Right cardiac atrium (tissue), 5 donors: Measurements from ENCODE around the gene AIG1. TPM values are rescaled to one million over a fixed set of nuclear protein-coding genes. Genes with fewer than 3 reads are reported as not detected.

Source experiments
- ATAC-seq, 2 donors: fragments of 200-7000 bp; cut with Tn5 transposase; one replicate each; pipeline versions ENCODE4 v1.8.0 to v1.9.1; 2020; ENCODE audit warnings: moderate library complexity in 2 of 2, mild to moderate bottlenecking in 1 of 2
- DNase-seq, 3 donors: peaks; one replicate each; pipeline ENCODE4 v3.0.0-alpha.2; 2020
- H3K27ac ChIP-seq: one replicate; pipeline ENCODE4 v1.5.1; 2013; ENCODE audit warnings: mild to moderate bottlenecking, low read length, control low read depth, moderate library complexity
- H3K27me3 ChIP-seq: one replicate; pipeline ENCODE4 v1.6.1; 2013; ENCODE audit not compliant: control insufficient read depth, insufficient read depth
- H3K4me1 ChIP-seq: one replicate; pipeline ENCODE4 v1.6.1; 2013; ENCODE audit warnings: low read length; ENCODE audit not compliant: control insufficient read depth, insufficient read depth
- H3K4me3 ChIP-seq: one replicate; pipeline ENCODE4 v1.5.1; 2013; ENCODE audit warnings: low read length, control low read depth
- H3K9me3 ChIP-seq: one replicate; pipeline ENCODE4 v1.6.1; 2013; ENCODE audit warnings: low read length; ENCODE audit not compliant: control insufficient read depth
- WGBS: extraction: QIAGEN DNeasy Blood & Tissue Kit; methylation state at CpG from one replicate; pipeline ENCODE4 v1.1.7; 2013; 5-methylcytosine and 5-hydroxymethylcytosine counted together
- intact Hi-C, 4 donors: fragments of 100-400 bp; cut with DNase I; formaldehyde crosslinking; loops; one replicate each; pipeline versions ENCODE4 v1.11.0 to v1.14.0; 2022 to 2023
- polyA plus RNA-seq: library from polyadenylated mRNA; stranded (reverse); fragments of 200-250 nt; gene quantifications from one replicate; pipeline ENCODE4 v1.2.3, GENCODE V29; 2013
- total RNA-seq, 4 donors: library from RNA; stranded (reverse); fragmentation: NEBNext Ultra II Directional; extraction: Animal tissue kit (Norgen Biotek cat#: 25700); gene quantifications; one replicate each; pipeline ENCODE4 v1.2.1, GENCODE V29; 2021
- donor health status: healthy with polysubstance abuse.
- donor health status: DM: no; HTN: yes; CAD: no.
- donor health status: DM: no; HTN: no; CAD: no.
- donor health status: DM: no; HTN: yes; CAD: no; lungs with severe emphysema.
- donor health status: DM: yes; HTN: yes; CAD: no.

The AIG1 gene
- total and polyA plus RNA-seq, 5 donors, result 44.4 to 69.8 (median 51.9) TPM

DNA sequence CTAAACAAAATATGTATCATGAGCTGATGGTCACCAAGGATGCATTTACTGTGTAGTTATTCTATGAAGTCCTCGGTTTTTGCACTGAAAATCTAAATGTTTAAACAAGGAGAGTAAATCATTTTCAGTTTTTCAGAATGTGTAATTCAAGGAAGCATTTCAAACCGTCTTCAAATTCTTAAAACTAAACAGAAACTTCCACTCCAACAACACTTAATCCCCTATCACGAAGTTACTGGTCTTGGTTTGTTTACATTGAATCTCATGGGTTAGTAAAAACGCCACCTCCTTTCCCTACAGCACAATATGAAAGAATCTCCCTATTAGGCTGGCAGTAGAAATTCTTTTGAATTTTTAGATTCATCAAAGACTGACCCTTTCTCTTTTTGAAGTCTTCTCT, 192.9 kb downstream of the AIG1 start:
- DNase-seq (no peak), ATAC-seq (no peak)
- Histone ChIP-seq H3K4me3 (no peak overlapping the region), H3K9me3 (no peaks in the 10 kb centered on the region), H3K27ac (no peak overlapping the region), H3K4me1 (no peaks in the 10 kb centered on the region), H3K27me3 (no peaks in the 10 kb centered on the region)
- 69% methylated on average over 4 of the region's 4 CpGs for WGBS
- intact Hi-C loops, result no loop called here

DNA sequence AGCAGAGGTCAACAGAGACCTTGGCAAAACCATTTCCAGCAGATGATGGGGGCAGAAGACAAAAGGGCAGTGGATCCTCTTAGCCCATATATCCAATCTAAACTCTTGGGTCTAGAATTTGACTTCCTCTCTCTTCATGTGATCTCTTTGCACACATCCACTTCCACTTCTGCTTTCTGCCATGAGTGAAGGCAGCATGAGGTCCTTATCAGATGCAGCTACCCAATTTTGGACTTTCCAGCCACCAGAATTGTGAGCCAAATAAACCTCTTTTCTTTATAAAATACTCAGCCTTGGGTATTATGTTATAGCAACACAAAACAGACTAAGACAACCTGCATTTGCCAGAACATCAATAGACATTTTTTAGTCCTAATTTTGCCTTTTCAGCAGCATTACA, 198.3 kb downstream of the AIG1 start:
- Histone ChIP-seq H3K27ac (no peak overlapping the region), H3K27me3 (no peaks in the 10 kb centered on the region), H3K4me1 (no peaks in the 10 kb centered on the region), H3K4me3 (no peak overlapping the region), H3K9me3 (no peaks in the 10 kb centered on the region)
- DNase-seq (no peak), ATAC-seq (no peak)
- intact Hi-C loops, result no loop called here

DNA sequence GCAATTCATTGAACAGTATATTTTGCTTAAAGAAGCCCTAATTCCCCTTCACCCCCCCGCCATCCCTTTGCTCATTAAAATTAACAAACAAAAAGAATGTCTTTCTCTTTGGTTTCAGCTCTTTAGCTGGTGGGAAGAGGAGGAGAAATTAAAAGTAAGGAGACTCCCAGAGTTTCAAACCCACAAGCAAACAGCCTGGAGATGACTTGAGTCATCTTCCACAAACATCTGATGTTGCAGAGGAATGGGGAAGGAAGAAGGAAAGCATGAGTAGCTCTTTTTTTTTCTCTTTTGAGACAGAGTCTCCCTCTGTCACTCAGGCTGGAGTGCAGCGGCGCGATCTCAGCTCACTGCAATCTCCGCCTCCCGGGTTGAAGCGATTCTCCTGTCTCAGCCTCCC, 200.2 kb downstream of the AIG1 start:
- no peak overlapping the region for H3K27ac ChIP-seq
- H3K9me3 ChIP-seq, result no peaks in the 10 kb centered on the region
- intact Hi-C loops, result no loop called here
- ATAC-seq (no peak), DNase-seq (no peak)
- H3K4me1 ChIP-seq, result no peaks in the 10 kb centered on the region
- no peak overlapping the region for H3K4me3 ChIP-seq
- 94% methylated on average over 7 of the region's 7 CpGs for WGBS
- H3K27me3 ChIP-seq, result no peaks in the 10 kb centered on the region

DNA sequence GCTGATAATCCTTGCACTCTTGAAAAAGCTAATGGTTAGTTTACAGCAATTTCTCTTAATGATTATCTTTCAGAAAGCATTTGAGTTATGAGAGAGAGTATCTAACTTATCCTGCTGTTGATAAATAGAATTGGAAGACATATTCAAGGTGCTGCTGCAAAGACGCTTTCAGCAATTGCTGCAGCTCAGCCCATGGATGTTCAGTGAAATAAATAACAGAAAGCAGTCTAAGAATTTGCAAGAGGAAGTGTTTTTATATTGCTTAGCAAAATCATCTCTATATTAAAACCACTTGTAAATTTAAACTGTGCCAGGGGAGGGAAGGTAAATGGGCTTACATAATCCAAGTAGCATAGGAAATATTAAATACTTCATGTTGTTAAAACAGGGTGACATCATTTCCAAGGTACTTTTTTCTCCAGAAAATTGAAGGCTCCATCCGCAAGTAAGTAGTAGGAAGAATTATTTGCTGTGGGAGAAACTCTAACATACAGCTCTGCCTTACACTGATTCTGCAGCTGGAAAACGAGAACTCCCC, 201.3 kb downstream of the AIG1 start:
- WGBS, result 87% methylated on average over 3 of the region's 3 CpGs
- Histone ChIP-seq H3K9me3 (no peaks in the 10 kb centered on the region), H3K4me1 (no peaks in the 10 kb centered on the region), H3K4me3 (no peak overlapping the region), H3K27me3 (no peaks in the 10 kb centered on the region), H3K27ac (no peak overlapping the region)
- no peak for DNase-seq
- no peak for ATAC-seq
- intact Hi-C loops, result no loop called here

DNA sequence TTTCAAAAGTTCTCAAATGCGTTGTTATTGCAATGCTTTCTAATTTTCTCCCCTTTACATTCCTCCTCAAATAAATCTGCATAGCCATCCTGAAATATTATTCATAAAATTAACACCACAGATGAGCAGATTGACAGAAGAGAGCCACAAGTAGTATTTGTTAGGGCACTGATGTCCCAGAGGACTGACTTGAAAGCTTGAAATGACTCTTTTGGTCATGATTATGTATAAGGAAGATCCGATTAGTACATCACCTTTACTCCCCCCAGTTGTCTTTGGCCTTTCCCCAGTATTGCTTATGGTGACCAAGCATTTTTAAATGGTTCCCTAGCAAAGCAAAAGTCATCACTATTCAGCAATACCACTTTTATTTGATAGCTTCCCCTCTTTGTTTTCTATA, 202.2 kb downstream of the AIG1 start:
- Histone ChIP-seq H3K4me3 (no peak overlapping the region), H3K27me3 (no peaks in the 10 kb centered on the region), H3K4me1 (no peaks in the 10 kb centered on the region), H3K27ac (no peak overlapping the region), H3K9me3 (no peaks in the 10 kb centered on the region)
- 93% methylated on average over 2 of the region's 2 CpGs for WGBS
- DNase-seq (no peak), ATAC-seq (no peak)
- intact Hi-C loops, result no loop called here

DNA sequence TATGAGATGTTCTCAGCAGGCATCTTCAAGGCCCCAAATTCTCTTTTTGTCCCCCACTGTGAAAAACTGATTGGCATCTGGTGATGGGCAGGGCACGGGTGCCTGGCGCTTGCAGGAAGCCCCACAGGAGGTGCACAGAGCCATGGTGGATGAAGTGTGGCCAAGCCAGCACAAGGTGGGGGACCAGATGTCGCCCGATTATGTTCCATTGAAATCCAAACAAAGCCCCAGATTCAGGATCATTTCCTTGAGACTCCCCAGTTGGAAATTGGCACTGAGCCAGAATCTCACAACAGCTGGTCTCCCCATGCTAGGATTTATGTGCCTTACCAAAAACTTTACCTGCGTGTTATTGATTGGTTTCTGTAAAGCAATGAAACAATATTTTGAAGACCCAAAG, 203.7 kb downstream of the AIG1 start:
- H3K27ac ChIP-seq, result no peak overlapping the region
- WGBS, result 90% methylated on average over 5 of the region's 5 CpGs
- intact Hi-C loops, result no loop called here

DNA sequence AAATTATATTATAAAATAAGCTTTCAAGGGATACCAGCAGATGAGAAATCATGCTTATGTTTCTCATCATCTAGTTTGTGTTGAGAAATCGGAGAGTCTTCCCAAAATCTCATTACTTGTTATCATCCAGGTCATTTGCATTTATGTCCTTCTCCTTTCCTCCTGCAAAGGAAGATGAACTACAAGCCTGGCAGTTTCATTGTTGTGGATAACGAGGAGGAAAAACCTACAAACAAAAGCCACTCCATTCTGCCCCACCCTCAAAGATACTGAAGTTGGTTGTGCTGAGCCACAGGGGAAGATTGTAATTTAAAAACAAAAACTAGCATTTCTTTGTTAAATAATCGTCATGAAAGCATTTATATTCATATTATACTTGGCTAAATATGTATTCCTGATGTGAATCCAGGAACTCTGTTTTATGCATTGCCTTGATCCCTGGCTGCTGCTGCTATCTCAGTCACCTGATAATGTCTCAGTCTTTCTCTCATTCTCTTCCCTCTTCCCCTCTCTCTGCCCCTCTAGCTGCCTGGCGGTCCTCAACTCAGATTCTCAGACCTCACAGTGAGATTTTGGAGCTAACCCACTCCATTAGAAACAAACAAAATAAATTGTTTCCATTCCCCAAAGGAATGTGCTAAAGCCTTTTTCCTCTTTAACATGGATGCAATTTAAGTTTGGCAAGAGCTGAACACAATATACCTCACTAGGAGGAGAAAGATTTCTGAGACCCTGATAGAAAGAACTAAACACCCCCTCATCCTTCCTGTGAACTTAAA, 204.5 kb downstream of the AIG1 start:
- intact Hi-C loops, result no loop called here
- Histone ChIP-seq H3K9me3 (no peaks in the 10 kb centered on the region), H3K4me3 (no peak overlapping the region), H3K4me1 (no peaks in the 10 kb centered on the region), H3K27me3 (no peaks in the 10 kb centered on the region), H3K27ac (no peak overlapping the region)
- DNase-seq (no peak), ATAC-seq (no peak)
- WGBS, result 59% methylated on average over 4 of the region's 4 CpGs

More for the DNA sequence above, 203.7 kb downstream of the AIG1 start:
- Histone ChIP-seq H3K9me3 (no peaks in the 10 kb centered on the region), H3K27me3 (no peaks in the 10 kb centered on the region), H3K4me1 (no peaks in the 10 kb centered on the region), H3K4me3 (no peak overlapping the region)
- ATAC-seq (no peak), DNase-seq (no peak)

DNA sequence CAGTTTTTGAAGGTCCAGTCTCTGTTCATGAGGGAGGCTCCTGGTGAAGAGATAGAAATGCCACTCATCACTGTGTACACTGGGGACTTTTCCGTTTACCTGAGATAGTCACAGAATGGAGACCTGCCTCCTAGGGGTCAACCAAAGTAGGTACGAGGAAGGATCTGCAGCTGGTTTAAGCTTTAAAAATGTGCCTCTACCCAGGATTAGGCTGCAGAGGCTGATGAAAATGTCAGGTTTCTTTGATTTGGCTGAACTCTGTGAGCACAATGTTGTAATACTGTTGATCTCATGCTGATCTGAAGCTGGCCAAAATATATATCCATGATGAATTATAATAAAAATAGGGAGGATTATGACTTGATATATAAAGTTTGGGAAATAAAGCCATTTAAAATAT, 207.1 kb downstream of the AIG1 start:
- no peaks in the 10 kb centered on the region for H3K27me3 ChIP-seq
- DNase-seq, result no peak
- 80% methylated on average over 2 of the region's 2 CpGs for WGBS
- peak in 1 of 2 donors; percentile 32 for ATAC-seq
- H3K4me1 ChIP-seq, result peaks cover 3% of the 10 kb centered on the region
- intact Hi-C loops, result no loop called here
- H3K27ac ChIP-seq, result no peak overlapping the region
- H3K4me3 ChIP-seq, result no peak overlapping the region
- H3K9me3 ChIP-seq, result no peaks in the 10 kb centered on the region

DNA sequence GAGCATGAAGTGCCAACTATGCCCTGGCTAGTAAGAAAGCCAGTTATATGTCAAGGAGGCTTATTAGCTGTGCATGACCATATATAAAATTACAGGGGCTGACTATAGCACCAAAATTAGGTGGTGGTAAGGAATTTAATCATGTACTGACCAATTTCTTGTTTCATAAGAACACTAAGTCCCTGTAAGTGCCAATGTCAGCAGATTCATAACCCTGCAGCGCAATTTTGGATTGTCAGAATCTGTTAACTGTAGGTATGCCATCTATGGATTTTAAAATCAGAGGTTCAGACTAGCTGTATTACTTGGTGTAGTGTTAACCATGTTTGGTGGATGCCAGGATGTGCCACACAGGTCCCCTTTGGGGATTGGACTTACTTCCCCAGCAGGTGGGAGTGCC, 207.8 kb downstream of the AIG1 start:
- intact Hi-C loops, result no loop called here
- no peaks in the 10 kb centered on the region for H3K9me3 ChIP-seq
- WGBS, result 83% methylated on average over 1 of the region's 1 CpG

DNA sequence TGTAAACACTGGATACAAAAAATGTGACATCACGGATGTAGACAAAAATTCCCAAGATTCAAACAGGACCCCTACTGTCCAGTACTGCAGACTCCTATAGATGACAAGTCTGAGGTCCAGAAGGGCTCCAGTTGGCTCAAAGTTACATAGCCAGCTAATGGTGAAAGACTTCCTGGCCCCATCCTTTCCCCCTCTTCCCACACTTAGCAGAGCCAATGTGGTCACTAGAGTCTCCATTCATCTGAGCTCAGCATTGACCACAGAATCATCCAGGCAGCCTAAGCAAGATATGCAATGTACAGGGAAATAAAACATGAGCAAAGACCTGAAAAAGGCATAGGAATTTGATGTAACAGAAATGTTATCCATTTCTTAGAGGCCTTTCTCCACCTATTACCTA, 209.3 kb downstream of the AIG1 start:
- Histone ChIP-seq H3K27ac (no peak overlapping the region), H3K4me3 (no peak overlapping the region), H3K27me3 (no peaks in the 10 kb centered on the region), H3K9me3 (no peaks in the 10 kb centered on the region), H3K4me1 (peaks cover 3% of the 10 kb centered on the region)
- intact Hi-C loops, result loop anchor here in 1 of 4 donors (10.0 kb wide), 1 partner anchor 575 kb away; no protein-coding TSS in a partner anchor
- DNase-seq (no peak), ATAC-seq (no peak)
- WGBS, result 94% methylated on average over 1 of the region's 1 CpG

More for the DNA sequence above, 207.8 kb downstream of the AIG1 start:
- ATAC-seq (no peak), DNase-seq (no peak)
- no peaks in the 10 kb centered on the region for H3K27me3 ChIP-seq
- no peak overlapping the region for H3K4me3 ChIP-seq
- H3K27ac ChIP-seq, result no peak overlapping the region
- H3K4me1 ChIP-seq, result peaks cover 3% of the 10 kb centered on the region

DNA sequence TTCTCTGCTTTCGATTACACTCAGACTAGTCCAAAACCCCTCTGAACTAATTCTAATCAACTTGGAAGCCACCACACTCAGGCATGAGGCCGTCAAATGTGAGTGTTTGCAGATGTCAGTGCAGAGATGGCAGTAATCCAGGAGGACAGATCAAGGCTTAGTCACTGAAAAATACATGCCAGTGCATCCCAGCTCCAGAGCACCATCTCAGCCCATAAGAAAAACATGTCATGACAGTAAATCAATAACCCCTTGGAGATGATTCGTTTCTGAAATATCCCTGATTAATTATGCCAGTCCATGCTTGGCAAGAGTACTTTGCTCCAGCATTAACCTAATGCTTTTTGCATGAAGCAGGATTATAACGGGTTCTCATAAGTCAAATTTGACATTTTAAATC, 210.3 kb downstream of the AIG1 start:
- Histone ChIP-seq H3K27me3 (no peaks in the 10 kb centered on the region), H3K4me3 (no peak overlapping the region), H3K4me1 (peaks cover 3% of the 10 kb centered on the region), H3K9me3 (no peaks in the 10 kb centered on the region), H3K27ac (no peak overlapping the region)
- 35% methylated on average over 4 of the region's 4 CpGs for WGBS
- DNase-seq, result peak in 1 of 3 donors; percentile 52
- intact Hi-C loops, result loop anchor here in 1 of 4 donors (10.0 kb wide), 1 partner anchor 576 kb away; no protein-coding TSS in a partner anchor
- ATAC-seq, result peak; percentile 57 to 72
